GM19452 (cell line): ENCODE data around the gene DIP2B.
"Not testable (repeated sequence)": the region's sequence is repeated elsewhere in the genome, so short reads cannot be mapped to it uniquely, and the experiment has no call there.

Experiments used
- ATAC-seq: cut with Tn5 transposase; IDR thresholded peaks from one replicate; pipeline ENCODE4 v1.9.1; 2021; ENCODE audit not compliant: unreplicated experiment

The DIP2B gene, protein sequence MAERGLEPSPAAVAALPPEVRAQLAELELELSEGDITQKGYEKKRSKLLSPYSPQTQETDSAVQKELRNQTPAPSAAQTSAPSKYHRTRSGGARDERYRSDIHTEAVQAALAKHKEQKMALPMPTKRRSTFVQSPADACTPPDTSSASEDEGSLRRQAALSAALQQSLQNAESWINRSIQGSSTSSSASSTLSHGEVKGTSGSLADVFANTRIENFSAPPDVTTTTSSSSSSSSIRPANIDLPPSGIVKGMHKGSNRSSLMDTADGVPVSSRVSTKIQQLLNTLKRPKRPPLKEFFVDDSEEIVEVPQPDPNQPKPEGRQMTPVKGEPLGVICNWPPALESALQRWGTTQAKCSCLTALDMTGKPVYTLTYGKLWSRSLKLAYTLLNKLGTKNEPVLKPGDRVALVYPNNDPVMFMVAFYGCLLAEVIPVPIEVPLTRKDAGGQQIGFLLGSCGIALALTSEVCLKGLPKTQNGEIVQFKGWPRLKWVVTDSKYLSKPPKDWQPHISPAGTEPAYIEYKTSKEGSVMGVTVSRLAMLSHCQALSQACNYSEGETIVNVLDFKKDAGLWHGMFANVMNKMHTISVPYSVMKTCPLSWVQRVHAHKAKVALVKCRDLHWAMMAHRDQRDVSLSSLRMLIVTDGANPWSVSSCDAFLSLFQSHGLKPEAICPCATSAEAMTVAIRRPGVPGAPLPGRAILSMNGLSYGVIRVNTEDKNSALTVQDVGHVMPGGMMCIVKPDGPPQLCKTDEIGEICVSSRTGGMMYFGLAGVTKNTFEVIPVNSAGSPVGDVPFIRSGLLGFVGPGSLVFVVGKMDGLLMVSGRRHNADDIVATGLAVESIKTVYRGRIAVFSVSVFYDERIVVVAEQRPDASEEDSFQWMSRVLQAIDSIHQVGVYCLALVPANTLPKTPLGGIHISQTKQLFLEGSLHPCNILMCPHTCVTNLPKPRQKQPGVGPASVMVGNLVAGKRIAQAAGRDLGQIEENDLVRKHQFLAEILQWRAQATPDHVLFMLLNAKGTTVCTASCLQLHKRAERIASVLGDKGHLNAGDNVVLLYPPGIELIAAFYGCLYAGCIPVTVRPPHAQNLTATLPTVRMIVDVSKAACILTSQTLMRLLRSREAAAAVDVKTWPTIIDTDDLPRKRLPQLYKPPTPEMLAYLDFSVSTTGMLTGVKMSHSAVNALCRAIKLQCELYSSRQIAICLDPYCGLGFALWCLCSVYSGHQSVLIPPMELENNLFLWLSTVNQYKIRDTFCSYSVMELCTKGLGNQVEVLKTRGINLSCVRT (N-terminal part only)

DNA sequence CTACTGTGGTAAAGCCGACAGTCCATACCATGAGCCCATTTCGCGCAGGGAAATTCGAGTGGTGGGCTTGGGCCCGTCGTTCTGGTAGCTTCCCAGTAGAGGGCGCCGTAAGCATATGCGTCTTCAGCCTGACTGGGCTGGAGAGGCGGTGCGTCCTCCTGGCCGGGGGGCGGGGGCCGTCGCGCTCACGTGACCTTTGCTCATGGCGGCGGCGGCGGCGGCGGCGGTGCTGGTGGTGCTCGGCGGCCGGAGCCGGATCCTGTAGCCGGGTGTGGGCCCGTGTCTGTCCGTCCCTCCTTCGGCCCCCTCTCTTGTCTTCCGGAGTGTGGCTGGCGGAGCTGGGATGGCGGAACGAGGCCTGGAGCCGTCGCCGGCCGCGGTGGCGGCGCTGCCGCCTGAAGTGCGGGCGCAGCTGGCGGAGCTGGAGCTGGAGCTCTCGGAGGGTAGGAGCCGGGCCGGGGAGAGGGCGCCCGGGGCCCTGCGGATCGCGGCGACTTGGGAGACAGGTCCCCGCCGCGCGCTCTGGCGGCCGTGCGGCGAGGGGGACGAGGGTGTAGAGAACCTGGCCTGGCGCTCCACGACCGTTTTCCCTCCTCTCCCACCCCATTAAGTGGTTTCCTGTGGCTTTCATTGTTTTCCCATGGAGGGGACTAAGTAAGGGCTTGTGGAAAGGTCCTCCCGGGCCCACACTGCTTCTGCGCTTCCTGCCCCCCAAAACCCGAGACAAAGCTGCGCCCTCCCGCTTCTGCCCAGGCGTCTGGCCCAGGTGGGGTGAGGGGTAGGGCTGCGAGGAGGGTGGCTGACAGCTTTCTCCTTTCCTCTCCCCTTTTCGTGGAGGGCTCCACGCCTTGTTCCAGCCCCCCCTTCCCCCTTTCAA lies at the start of gene DIP2B:
Gene DIP2B (plus strand): TSS at position 188 of the 877 bp plus-strand sequence. CDS start 156 bp downstream, at position 344.
- ATAC-seq = peak; percentile 64

DNA sequence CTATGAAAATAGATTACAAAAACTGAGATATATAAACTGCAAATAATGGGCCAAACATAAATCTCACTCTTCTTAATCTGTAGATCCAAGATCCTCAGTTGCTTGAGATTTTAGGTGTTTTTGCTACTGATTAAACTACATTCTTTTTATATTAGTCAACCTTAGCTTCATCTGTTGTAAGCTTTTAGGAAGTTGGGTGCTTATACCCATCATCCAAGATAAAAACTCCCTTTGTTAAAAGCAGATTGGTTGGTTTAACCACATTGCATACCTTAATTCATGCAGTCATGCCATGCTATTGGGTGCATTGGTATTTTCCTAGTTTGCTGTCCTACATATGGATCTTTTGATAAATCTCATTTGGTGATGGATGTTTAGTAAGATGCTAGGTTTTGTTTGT lies 46.2 kb upstream of the DIP2B start:
- no peak for ATAC-seq

DNA sequence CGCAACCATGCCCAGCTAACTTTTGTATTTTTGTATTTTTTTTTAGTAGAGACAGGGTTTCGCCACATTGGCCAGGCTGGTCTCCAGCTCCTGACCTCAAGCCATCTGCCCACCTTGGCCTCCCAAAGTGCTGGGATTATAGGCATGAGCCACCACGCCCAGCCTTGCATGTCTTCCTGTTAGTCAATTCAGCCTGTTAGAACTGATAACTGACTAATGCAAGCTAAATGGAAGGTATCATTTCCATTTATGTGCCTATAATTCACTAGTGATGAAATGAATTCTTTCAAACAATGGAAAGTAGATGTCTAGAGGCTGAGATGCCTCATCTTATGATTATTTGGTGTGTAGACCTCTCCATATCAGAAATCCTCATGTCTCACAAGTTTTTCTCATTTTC lies 37.3 kb upstream of the DIP2B start:
- no peak for ATAC-seq

DNA sequence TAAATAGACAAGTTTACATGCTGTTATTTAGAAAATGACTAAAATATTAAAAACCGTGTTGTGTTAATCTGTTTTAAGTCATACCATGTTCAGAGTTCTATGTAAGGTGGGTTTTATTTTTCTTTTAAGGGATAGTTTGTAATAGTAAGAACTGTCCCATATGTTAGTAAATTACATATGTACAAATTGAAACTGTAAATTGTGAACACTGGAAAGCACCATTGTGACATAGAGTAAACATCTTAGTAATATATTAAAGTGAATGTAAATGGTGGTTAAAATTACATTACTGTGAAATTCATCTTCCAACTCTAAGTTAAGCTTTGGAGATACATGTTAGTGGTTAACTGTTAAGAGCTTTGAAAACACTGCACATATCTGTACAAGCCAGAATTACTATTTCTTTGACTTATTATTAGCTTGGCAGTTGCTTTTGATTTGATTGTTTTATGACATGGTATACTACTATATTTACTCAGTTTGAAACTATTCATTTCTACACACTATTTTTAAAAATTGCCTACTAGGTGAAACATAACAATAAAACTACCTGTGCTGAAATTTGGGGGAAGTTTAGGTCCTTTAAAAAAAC lies 27.4 kb upstream of the DIP2B start:
- ATAC-seq = no peak

DNA sequence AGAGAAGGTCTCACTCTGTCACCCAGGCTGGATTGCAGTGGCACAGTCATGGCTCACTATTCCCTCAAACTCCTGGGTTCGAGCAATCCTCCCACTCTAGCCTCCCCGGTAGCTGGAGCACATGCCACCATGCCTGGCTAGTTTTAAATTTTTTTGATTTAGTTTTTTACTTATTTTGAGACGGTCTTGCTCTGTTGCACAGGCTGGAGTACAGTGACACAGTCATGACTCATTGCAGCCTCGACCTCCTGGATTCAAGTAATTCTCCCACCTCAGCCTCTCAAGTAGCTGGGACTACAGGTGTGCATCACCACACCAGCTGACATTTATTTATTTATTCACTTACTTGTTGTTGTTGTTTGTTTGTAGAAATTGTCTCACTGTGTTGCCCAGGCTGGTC lies 22.2 kb upstream of the DIP2B start:
- no peak for ATAC-seq

DNA sequence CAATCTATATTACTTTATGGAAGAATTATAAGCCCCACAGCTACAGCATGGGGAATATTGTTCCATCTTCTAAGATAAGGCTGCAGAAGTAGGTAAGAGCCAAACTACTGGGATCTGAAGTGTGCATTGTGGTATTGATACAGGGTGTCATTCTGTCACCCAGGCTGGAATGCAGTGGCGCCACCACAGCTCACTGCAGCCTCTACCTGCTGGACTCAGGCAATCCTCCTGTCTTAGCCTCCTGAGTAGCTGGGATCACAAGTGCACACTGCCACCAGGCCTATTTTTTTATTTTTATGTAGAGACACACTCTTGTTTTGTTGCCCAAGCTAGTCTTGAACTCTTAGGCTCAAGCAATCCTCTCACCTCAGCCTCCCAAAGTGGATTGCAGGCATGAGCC lies 21.3 kb upstream of the DIP2B start:
- ATAC-seq = no peak

DNA sequence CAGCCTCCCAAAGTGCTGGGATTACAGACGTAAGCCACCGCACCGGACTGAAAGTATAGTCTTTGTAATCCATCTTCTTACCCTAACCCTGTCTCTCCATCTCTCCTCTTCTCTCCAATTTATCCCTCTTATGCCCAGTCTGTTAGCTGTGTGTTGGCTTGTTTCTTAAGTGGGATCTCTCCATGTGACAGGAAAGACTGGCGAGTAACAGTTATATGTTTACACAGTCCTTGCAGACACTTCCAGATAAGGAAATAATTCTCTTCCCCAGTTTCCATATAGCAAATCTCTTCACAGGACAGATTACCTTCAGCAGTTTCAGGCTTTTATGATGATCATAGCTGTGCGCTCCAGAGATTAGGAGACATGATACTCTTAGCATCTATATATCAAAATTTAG lies 16.0 kb upstream of the DIP2B start:
- no peak for ATAC-seq

DNA sequence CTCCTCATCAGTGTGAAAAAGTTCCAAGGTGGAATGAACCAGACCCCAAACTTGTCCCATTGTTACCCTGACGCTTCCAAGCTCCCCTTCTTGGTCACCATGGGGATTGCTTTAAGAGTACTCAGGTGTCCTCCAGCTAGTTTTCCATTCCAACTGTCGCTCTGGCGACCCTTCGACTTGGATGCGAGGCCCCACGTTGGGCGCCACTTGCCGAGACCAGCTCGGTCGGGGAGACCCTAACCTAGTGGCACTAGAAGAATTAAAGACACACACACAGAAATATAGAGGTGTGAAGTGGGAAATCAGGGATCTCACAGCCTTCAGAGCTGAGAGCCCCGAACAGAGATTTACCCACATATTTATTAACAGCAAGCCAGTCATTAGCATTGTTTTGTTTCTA lies 6.7 kb upstream of the DIP2B start:
- ATAC-seq = not testable (repeated sequence)

DNA sequence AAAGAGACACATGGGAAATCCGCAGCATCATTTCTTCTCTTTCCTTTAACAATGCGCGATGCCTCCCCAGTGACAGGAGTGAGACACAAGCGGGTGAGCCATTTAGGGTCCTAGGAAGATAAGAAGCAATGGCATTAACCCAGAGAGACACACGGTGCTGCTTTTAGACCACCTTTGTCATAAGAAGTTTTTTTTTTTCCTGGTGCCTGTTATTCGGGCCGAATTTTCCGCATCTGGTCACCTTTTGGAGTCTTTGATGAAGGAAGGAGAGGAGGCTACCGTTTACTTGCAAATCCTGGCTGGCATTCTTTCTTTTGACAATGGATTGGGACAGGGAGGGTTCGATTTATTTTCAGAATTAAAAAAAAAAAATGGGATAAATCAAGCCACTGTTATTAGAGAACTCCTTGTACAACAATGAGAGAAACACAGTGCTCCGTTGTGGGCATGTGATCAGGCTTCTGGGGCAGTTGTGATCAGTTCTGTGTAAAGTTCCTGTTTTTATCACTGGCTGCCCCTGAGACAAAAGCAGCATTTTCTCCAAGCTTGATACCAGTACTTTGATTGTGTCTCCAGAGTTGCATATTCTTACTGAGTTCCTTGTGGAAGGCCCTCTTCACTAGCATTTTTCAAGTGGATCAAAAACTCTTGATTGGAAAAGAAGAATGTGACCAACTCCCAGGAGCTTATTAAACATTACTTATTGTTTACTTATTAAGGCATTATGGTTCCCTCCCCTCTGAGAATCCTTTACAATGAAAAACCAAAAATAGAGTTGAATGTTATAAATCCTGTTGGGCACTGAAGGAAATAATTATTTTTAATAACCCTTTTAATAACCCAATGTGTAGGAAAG lies 1.1 kb downstream of the DIP2B start:
- ATAC-seq = peak; percentile 1

DNA sequence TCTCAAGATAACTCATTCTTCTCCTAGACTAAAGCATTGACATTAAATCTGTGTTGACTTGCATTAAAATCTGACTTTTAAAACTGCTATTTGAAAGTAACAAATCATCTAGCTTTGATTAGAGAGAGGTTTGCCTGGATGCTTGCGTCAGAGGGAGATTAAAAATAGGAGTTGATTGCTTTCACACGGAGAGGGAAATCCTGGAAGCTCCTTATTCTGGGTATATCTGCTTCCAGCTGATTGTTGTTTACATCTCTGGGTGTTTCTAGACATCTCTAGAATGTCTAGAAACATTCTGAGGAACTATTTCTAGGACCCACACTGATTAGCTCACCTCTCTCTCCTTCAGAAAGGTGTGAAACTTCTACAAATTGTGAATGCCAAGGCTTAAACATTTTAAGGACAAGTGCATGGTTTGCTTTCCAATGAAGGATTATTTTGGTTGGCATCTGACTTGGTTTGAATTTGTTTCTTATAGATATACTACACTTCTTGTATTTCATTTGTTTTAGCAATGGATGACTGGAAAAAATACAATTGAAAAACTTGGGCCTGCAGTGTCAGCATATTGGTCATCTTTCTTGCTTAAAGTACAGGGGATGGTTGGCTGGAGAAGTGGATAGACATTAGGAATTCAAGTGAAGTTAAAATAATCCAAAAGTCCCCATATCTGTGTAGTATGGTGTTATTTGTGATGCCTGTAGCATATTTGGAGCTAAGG lies 2.1 kb downstream of the DIP2B start:
- ATAC-seq = no peak

DNA sequence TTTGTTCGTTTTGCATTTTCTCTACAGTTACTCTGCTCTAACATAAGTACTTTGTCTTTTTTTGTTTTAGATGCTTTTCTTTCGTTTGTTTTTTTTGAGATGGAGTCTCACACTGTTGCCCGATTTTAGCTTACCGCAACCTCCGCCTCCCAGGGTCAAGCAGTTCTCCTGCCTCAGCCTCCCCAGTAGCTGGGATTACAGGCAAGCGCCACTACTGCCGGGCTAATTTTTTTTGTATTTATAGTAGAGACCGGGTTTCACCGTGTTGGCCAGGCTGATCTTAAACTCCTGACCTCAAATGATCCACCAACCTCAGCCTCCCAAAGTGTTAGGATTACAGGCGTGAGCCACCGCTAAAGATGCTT lies 2.7 kb downstream of the DIP2B start:
- ATAC-seq = no peak

DNA sequence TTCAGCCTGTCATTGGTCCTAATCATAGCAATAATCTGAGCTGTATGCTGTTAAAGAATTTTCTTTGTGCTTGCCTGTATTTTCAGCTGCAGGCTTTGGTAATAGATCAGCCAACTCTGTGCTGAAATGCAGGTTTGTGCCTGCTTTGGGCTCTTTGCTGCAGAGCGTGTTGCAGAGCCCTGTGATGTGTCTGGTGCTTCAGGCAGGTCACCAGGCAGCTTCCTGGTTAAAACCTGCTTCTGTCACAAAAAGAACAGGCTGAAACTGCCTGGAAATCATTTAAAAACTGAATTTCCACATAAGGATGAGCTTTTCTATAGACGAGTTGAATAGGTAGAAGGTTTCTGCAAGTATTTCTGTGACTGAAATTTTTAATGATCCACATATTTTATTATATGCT lies 3.1 kb downstream of the DIP2B start:
- no peak for ATAC-seq

DNA sequence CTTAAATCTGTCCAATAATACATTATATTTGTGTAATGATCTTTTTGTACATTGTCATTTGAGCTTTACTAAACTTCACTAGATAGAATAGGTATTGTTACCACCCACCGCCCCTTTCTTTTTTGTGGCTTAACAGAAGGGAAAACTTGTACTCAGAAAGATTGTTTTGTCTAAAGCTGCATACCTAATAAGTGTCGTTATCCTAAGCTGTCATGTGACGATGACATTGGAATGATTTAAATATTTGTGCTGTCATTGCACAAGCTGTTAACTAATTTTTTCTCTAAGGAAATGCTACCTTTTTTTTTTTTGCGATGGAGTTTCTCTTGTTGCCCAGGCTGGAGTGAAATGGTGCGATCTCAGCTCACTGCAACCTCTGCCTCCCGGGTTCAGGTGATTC lies 3.6 kb downstream of the DIP2B start:
- ATAC-seq = no peak

DNA sequence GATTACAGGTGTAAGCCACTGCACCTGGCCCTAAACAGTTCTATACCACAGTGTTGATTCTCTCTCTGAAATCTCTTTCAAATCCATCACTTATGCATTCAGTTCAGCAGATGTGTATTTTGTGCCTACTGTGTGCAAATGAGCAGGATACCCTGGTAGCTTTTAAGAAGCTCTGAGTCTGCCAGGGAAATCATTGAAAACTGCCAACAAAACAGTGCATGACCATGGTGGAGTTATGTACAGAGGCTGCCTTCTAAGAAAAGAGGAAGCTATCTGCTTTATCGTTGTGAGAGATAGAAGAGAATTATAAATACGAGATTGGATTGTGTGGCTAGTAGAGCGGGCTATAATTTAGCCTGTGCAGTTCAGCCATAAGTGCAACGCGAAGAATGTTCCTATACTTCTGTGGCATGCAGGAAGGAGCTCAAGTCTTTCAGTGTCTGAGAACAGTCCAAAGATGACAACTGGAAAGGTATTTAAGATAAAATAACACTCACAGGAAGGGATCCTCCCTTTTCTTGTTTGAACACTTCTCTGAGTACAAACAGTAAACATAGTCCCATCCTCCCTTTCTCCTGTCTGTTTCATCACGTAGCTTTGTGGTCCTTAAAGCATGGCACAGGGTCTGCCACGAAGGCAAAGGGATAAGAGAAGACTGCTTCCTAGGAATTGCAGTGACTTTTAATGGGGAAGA lies 4.3 kb downstream of the DIP2B start:
- no peak for ATAC-seq

DNA sequence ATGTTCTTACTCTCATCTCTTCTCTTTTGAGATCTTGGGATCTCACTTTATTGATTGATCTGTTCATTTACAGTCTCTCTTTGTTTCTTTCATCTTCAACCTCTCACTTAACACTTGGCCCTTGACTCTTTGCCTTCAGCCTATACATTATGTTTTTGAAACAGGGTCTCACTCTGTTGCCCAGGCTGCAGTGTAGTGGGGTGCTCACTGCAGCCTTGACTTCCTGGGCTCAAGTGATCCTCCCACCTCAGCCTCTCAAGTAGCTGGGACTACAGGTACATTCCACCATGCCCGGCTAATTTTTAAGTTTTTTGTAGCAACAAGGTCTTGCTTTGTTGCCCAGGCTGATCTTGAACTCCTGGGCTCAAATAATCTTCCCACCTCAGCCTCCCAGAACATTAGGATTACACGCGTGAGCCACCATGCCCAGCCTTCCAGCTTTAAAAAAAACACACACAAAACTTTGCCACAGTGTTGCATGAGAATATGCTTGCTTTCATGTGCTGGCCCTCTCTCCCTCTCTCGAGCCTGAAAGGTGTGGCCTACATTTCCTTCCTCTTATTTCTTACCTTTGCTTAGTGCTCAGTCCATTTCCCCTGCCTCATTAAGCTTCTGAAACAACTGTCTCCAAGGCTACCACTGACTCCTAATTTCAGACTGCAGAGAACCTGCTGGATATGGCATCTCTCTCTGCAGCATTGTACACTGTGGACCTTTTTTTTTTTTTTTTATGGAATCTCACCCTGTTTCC lies 9.9 kb downstream of the DIP2B start:
- ATAC-seq = no peak

DNA sequence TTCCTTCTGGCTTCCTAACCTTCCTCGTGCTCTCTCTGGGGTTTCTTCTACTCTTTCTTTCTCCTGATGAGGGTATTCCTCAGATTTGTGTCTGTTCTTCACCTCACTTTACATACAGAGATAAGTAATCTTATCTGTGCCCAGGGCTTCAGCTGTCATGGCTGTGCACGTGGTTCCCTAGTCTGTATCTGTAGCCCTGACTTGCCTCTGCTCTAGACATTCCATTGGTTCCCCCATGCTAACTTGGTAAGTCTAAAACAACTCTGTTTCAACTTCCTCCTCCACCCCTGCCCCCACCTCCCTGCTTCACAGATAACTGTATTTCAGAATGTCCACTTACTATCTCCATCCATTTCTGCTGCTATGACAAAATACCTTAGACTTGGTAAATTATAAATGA lies 10.8 kb downstream of the DIP2B start:
- ATAC-seq = no peak

DNA sequence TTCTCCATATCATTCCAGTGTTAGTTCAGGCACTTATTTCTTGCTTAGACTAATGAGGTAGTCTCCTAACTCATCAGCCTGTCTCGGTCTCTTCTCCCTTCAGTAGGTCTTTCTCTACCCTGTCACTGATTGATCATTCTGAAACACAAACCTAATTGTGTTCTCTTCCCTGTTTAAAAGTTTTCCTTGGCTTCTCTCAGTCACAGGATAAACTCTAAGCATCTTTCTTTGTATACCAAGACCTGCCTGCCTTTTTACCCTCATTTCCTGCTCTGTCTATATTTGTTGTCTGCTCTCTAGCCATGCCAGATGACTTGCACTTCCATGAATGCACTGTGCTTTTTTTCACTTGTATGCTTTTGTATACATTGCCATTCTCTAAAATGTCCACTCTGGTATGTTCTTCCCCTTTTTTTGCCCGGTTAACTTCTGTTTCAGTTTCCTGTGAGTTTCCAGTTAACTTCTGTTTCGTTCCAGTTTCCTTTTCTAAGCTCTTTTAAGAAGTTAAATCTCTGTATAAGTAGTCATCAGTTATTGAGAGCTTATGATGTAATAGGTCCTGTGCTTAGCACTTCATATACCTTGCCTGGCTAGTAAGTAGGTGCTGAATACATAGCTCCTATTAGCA lies 12.8 kb downstream of the DIP2B start:
- peak; percentile 72 for ATAC-seq
